HG03432 (cell line): Measurements from ENCODE around the gene NAV3.

Experiments used
- ATAC-seq: cut with Tn5 transposase; IDR thresholded peaks from one replicate; pipeline ENCODE4 v1.9.1; 2021; ENCODE audit warnings: mild to moderate bottlenecking, moderate library complexity; ENCODE audit not compliant: unreplicated experiment

Gene NAV3

DNA sequence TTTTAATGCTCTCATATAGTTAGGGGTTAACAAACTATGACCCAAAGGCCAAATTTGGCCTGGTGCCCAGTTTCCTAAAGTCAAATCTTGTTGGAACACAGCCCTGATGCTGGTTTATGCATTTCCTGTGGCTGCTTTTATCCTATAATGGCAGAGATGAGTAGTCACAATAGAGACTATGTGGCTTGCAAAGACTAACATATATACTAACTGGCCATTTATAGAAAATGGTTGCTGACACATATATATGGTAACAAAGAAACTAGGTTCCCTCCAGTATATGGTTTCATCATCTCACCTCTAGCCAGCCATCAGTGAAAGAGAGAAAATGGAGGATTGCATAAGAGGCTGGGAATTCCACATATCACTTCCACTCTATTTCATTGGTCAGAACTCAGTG lies 10.8 kb downstream of the NAV3 start:
- peak; percentile 45 for ATAC-seq

GRCh38 chr12:77842430-77842829 lies 11.7 kb downstream of the NAV3 start:
- no peak for ATAC-seq

- ATAC-seq: no peak
Measured at GRCh38 chr12:77845831-77846230, 15.1 kb downstream of the NAV3 start.

DNA sequence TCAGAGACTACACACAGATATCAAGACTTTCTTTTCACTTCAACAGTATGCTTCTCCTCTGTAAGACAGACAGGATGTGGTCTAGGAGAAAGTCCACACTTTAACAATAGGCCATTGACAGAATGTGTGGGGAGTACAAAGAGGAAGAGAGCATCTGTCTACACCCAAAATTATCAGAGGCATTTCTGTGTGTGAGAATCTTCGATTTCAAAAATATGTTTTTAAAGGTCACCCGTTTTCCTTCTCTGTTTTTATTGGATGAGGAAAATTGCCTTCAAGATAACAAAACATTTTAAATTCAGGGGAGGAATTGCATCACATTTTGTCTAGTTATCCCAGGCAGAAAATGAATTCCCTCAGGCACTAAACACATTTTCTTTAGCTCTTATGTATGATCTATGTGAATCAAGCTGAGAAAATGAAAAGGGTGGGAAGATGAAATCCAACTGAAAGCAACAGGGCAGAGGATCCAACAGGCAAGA lies 16.4 kb downstream of the NAV3 start:
- peak; percentile 99 for ATAC-seq

DNA sequence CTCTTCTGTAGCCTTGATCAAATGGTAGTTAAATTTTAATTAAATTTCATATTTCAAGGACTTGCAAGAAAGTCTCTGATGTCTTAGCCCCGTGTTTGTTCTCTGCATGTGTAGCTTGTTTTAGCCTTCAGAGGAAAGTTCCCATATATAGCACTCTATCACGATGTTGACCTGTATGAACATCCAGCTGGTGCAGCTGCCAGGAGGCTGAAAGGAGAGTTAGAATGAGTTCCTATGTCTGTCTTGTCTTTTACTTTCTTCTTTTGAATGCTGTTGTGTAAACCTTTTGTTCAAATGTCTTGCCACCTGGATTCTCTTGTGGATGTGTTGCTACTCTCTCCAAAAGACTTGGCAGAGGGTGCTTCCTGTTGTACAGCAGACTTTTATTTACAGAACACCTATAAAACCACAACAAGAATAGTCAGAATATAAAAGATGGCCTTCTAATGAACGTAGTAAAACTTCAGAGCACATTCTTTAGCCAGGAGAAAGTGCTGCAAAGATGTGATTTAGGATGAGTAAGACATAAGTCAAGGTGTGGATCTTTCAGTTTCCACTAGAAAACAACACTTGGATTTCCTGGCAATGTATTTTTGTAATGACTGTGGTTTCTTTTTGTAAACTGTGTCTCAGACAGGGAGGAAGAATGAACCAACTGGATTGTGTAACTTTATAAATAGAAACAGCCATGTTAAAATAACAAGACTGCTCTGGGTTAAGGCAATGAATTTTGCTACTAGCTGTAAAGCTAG lies 17.2 kb downstream of the NAV3 start:
- peak; percentile 41 for ATAC-seq

DNA sequence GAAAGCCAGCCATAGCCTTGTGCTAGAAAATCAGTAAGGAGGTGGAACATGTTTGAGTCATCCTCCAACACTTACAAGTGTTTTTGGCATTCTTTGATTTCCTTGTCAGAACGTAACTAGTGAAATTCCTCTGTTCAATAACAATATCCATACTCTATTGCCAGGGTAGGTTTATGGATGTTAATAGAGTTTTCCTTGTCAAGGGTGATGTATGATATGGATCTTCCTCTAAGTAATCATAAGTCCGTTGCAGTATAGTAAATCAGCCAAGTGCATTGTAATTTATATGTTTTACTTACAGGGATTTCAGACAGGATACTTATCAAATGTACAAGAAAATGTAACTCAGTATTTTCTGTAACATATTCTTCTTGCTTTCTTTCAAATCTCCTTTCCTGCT lies 19.4 kb downstream of the NAV3 start:
- ATAC-seq: no peak

DNA sequence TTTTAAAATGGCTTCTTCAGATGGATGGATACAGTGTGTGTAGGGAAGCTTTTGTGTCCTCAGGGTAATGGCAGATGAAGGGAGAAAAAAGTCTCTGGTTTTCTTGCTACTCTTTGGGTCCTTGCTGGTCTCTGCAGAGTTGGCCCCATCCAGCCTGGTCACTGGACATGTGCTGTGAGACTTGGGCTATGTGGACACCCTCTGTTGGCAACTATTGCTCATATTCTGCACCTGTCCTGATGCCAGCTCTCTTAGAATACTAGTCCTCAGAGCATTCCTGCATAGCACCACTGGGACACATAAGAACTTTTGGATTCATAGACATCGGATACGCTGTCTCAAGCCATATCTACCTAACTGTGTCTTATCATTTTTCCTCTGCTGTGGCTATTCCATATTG lies 20.0 kb downstream of the NAV3 start:
- ATAC-seq: no peak

GRCh38 chr12:77855548-77855947 lies 24.9 kb downstream of the NAV3 start:
- ATAC-seq: no peak

- no peak for ATAC-seq
Measured at GRCh38 chr12:77861317-77861716, 30.6 kb downstream of the NAV3 start.

- ATAC-seq: no peak
Measured at GRCh38 chr12:77865178-77865577, 34.5 kb downstream of the NAV3 start.

DNA sequence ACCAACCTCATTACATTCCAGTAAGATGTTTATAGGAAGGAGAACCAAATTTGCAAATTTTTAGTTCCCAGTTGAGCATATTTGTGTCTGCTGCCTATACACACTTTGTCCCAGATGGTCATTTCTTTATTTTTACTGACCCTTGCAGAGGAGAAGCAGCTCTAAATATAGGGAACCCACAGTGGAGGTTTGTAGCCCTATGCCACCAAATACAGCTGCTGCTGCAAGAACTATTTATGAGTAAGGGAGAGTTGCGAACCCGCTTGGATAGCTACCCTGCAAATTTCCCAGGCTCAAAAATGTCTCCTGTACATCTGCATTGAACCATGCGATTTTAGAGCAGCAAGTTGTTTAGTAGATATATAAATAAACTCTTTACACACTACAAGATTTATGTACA lies 48.2 kb downstream of the NAV3 start:
- no peak for ATAC-seq

DNA sequence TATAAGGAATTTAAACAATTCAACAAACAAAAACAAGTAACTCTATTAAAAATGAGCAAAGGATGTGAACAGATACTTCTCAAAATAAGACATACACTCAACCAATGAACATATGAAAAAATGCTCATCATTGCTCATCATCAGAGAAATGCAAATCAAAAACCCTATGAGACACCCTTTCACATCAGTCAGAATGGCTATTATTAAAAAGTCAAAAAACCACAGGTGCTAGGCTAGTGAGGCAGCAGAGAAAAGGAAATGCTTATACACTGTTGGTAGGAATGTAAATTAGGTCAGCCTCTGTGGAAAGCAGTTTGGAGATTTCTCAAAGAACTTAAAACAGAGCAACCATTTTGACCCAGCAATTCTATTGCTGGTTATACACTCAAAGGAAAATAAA lies 52.0 kb downstream of the NAV3 start:
- peak; percentile 89 for ATAC-seq

DNA sequence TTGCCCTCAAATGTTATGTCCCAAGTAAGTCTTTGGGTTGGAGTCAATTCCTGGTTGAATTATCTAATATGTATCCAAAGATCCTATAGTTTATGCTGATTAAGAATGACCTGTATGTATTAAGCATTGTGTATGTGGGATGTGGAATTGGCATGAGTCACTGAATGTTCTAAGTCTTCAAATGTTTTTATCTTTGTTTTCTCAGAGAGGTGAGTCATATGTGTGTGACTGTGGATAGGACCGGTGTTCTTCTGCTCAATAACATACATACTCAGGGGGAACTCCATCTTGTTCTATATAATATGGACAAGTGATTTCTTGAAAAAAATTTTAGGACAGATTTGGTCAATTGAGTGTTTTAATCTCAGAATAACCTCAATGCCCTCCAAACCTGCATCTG lies 57.9 kb downstream of the NAV3 start:
- ATAC-seq: no peak

- ATAC-seq: peak; percentile 71
Measured at GRCh38 chr12:77891518-77892147, 60.9 kb downstream of the NAV3 start.

DNA sequence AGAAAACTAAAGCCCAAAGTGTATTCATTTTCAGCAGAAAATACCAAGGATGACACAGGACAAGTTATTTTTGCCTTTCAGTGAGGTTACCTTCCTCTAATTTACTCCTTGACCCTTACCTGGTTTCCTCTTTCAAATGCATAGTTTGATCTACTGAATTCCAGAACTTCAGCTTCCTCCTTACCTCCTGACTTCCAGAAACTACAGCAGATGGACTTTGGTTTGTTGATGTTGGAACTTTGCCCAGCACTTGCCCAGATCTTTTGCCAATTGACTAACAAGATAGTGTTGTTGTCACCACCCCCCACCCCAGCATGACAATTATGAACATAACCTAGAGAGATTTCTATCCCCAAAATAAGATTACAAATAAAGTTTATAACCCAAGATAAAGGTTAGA lies 63.2 kb downstream of the NAV3 start:
- no peak for ATAC-seq

- ATAC-seq: no peak
Measured at GRCh38 chr12:77894556-77894955, 63.9 kb downstream of the NAV3 start.

DNA sequence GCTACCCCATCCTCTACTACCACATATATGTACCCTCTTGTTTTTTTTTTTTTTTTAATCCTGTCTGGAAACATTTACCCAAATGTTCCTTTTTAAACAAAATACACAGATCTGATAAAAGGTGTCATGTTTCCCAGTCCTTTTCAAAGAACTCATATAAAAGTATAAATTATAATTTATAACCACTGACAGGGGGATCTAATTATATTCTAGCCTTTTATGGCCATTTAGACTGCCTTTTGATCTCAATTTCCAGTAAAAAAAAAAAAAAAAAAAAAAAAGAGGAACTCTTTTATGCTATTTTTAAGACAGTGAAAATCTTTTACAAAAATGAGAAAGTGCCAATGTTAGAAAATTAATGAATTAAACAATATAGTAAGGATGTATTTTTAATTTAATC lies 65.0 kb downstream of the NAV3 start:
- no peak for ATAC-seq

DNA sequence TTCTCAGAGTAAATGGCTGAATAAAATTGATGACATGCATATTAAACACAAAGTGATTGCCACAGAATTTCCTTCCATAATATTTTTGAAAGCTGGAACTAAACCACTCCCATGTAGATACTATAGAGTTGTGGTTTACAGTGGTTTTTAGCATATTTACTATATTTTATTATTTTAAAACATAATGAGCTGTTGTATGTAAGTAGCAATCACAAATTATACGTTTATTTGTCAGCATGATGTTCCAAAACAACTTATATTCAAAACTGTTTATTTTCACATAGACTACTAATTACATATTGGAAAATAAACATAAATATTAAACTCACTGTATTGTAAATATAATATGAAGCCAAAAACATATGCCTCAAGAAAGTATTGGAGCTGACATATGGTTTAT lies 77.2 kb downstream of the NAV3 start:
- no peak for ATAC-seq

GRCh38 chr12:77914081-77914488 lies 83.4 kb downstream of the NAV3 start:
- no peak for ATAC-seq

DNA sequence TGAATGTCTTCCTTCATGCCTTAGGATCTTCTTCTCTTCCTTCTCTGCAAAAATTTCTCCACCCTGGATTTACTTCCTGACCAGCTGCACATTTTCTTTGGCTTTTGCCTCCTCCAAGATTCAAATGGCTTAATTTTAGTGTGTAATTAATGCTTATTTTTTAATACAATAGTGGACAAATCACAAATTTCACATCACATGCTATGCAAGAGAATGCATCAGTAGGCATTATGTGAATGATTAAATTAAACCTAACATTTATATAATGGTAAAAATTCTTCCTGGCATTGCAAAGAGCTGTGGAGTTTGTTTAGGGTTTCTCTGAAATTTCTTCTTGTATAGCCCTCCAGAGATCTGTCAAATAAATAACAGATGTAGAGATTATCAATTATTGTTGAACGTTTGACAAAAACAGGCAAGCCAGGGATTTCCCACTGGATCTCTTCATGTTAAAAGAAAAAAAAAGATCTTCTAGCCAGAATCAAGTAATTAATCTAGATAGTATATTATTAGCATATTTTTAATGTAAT lies 84.4 kb downstream of the NAV3 start:
- no peak for ATAC-seq

- no peak for ATAC-seq
Measured at GRCh38 chr12:77916276-77916675, 85.6 kb downstream of the NAV3 start.

DNA sequence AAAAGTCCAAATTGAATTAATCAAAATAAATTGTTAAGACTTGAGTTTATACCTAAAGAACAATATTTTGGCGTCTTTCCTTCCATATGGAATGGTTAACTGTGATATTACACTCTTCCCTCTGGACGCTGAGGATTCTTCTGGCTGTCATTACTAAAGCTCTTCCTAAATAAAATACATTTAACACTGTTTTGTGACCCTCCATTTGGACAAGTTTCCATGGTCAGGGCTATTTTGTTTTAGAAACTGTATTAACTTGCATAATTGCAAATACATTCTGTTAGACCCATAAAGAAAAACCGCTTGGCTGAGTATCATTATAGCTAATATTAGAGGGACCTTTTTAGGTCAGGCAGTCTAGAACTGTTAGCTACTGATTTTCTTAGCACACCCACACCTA lies 87.4 kb downstream of the NAV3 start:
- no peak for ATAC-seq
